Stimulated activated CD8-positive, alpha-beta memory T cell treated with anti-CD3 and anti-CD28 coated beads, Interleukin-4, amount 100 ng/mL, for 1 hour (primary cell): ENCODE data around the gene RNF214.

Experiments used
- DNase-seq, 2 donors: peaks; one replicate each; pipeline ENCODE4 v3.0.0-alpha.2; 2020; ENCODE audit warnings: low read depth in 2 of 2, low spot score in 1 of 2

Gene RNF214

DNA sequence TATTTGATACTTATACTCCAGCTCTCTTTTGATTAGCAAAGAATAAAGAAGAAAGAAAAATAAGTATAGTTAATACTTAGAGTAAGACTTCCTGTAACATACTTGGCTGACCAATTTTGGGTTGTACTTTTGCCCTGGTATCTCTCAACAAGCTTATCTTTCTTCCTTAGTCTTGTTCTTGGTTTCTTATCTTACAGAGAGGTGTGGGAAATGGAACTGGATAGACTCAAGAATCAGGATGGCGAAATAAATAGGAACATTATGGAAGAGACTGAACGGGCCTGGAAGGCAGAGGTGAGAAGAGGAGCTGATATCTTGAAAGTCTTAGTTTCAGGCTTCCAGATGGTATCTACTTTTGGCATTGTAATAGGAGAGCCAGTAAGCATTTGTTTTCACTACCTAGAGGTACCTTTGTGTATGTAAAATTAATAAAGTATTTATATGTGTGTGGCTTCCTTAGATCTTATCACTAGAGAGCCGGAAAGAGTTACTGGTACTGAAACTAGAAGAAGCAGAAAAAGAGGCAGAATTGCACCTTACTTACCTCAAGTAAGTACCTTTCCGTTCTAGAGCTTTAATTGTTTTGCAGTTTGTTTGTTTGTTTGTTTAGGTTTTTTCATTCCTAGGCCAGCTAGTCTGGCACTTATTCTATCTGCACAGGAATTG, 47.4 kb downstream of the RNF214 start:
- no peak for DNase-seq

DNA sequence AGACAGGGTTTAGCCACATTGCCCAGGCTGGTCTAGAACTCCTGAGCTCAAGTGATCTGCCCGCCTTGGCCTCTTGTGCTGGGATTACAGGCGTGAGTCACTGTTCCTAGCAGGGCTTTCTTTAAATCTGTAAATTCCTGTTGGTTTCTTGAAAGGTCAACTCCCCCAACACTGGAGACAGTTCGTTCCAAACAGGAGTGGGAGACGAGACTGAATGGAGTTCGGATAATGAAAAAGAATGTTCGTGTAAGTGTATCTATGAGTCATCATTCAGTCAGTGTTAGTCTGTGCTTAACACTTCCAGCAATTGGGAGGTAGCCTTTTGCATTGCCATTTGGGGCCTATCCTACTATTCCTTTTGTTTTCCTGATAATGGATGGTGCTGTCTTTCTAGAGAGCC, 48.7 kb downstream of the RNF214 start:
- no peak for DNase-seq

DNA sequence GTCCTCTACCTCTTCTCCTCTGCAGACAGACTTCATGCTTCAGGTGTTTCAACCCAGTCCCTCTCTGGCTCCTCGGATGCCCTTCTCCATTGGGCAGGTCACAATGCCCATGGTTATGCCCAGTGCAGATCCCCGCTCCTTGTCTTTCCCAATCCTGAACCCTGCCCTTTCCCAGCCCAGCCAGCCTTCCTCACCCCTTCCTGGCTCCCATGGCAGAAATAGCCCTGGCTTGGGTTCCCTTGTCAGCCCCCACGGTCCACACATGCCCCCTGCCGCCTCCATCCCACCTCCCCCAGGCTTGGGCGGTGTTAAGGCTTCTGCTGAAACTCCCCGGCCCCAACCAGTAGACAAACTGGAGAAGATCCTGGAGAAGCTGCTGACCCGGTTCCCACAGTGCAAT, 49.4 kb downstream of the RNF214 start:
- no peak for DNase-seq

DNA sequence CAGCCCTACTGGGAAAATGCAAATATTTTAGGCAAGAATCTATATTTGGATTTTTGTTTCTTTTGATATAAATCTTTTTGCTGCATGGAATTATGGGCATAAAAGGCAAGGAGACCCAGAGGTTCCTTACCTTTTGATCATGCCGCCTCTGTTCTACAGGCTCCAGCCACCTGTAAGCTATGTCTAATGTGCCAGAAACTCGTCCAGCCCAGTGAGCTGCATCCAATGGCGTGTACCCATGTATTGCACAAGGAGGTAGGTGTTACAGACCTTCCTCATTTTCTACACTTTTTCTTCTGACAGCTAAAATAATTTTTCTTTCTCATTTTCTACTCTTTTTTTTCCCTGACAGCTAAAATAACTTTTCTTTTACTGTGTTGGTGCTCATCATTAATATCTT, 50.5 kb downstream of the RNF214 start:
- DNase-seq, result no peak

DNA sequence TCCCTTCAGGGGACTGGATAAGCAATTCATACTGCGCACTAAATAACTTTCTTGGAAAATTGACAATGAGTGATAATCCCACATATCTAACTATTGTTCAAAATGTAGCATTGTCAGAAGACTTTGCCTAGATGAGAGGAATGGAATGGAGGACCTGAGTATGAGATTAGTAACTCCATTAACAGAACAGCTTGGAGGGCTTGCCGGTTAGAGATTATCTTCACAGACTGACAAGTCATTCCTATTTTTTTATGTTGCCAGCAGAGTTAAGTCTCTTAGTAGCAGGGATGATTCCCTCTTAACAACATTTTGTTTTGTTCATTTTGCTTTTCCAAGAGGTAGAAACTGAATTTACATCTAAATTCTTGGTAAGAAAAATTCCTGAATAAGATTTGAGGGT, 51.6 kb downstream of the RNF214 start:
- DNase-seq, result no peak

DNA sequence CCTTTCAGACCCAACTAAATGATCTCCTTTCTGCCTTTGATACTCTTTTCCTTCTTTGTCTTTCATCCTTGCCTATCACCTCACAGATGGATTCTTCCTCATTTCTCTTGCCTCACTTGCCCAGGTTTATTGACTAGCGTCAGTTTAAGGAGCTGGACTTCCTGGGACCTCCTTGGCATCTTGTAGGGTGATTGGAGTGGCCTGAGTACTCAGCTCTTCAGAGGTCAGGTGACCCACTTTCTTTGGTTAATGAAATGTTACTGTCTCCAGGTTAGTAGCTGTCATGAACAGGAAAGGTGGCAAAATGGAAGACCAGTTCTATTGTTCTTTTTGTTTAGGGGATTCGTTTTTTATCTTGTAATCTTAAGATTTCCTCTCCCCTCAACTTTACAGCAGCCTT, 54.1 kb downstream of the RNF214 start:
- DNase-seq, result no peak

DNA sequence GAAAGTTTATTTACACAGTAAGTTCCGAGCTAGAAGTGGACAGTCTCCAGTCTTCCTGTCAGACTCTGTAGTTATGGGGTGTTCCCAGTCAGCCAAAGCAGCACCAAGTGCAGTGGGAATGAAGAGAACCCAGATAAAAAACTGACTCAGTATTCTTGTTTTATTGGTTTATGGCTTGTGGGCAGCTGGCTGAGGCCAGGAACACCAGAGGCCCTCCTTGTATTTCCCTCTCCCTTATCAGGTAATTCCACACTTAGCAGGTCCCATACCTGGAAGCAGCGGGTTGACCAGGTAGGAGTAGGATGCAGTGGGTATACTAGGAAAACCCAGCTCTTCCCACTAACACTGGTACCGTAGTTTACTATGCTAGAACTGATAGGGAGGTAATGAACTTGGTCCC, 55.2 kb downstream of the RNF214 start:
- no peak for DNase-seq

DNA sequence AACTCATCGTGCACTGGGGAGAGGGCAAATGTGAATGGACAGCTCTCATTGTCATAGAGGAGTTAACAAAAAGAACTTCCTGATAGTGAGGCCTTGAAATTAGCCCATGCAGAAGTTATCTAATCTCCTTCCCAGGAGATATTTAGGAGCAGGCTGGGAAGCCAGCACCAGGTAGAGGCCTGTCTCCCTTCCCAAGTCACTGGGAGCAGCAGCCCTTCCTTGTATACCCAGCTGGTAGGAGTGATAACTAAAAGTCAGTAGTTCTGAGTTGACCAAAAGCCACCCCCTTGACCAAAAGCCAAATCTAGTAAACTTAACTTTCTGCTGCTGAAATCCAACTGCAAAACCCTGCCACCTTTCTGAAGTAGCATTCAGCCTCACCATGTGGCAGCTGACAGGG, 57.3 kb downstream of the RNF214 start:
- DNase-seq, result no peak

DNA sequence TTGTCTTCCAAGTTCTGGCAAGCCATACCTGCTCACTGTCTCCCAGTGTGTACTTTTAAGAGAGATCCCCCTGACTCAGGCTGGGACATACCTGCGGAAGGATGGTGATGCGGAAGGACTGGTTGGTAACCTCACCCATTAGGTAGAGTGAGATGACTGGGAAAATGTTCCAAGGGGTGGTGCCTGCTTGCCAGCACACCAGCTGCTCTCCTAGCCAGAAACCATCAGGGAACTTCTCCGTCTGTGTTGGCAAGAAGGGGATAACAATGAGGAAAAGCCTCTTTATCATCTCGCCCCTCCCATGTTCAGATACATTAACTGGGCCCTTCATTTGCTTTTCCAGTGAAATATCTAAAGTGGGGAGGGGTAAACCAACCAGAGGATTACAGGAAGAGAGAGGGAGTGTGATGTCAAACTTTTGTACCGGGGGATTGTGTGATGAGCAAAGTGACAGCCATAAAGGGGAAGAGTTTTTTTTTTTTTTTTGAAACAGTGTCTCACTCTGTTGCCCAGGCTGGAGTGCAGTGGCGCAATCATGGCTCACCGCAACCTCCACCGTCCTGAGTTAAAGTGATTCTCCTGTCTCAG, 58.4 kb downstream of the RNF214 start, which contains the start of gene BACE1-AS:
BACE1-AS (plus strand) TSS at position 538 of the 588 bp plus-strand sequence.
- no peak for DNase-seq

DNA sequence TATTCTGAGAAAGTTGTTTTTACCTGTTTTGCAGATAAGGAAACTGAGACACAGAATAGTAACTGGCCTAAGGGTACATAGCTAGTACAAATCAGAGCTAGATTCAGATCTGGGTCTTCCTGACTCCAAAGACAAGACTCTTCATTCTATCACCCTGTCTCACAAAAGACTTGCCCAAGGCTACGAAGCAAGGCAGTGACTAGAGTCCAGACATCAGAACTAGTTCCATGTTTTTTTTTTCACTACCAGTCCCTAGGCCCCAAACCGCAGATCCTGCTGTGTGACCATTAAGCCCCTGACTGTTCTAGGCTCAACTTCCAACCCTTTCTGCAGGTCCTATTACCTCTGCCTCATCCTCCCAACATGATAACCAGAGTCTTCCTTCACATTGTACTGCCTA, 60.1 kb downstream of the RNF214 start:
- no peak for DNase-seq

DNA sequence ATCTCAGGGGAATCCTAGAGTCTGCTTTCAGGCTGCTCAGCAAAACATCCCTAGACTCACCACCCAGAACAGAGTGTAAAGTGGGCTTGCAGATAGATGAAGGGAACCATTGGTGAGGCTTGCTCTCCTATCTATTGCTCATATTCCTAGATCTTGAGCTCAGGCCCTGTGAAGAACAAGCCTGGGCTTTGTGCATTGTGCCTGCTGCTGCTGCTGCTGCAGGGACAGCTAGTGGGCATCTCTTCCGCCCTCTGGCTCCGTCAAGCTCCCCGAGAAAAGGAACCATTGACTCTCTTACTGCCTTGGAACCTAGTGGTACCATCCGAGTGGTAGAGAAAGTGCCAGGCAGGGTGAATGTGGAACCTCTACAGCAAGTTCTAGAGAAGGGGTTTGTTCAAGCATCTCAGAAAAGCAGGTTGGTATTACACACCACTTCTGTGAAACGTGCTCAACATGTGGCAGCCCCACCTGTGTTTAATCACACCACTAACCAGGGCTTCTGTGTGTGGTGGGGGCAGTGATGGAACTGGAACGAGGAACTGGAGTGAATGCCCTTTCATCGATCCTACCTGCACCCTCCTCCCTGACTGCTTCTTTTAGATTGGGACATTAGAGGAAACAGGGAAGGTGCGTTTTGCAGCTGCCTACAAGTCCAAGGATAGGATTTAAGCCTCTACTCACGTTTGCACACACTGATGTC, 63.1 kb downstream of the RNF214 start:
- DNase-seq, result no peak

DNA sequence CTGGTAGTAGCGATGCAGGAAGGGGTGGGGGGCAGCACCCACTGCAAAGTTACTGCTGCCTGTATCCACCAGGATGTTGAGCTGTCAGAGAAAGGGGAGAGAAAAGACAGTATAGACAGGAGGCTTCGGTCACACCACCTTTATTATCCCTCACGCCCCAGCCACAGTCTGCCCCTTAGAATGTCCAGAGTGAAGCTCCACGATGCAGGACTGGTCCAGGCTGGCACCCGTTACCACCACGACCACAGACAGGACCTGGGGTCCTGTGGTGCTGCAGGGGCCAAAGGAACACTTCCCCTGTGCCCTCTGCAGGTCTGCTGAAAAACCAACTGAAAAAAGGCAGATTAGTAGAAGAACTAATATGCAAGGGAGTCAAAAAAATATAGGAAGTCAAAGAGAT, 64.4 kb downstream of the RNF214 start:
- DNase-seq, result no peak

DNA sequence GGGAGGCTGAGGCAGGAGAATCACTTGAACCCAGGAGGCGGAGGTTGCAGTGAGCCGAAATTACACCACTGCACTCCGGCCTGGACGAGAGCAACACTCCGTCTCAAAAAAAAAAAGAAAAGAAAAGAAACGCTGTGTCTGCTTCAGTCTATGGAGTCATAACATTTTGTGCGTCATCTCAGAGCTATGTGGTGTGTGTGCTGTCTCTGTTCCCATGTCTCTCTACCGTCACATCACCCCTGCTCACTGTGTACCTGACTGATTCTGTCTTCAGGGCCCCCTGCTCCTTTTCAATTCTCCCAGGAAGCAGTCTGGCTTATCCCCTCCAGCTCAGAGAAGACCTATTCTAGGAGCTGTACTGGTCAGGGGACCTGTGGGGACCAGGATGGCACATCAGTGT, 65.7 kb downstream of the RNF214 start:
- no peak for DNase-seq

DNA sequence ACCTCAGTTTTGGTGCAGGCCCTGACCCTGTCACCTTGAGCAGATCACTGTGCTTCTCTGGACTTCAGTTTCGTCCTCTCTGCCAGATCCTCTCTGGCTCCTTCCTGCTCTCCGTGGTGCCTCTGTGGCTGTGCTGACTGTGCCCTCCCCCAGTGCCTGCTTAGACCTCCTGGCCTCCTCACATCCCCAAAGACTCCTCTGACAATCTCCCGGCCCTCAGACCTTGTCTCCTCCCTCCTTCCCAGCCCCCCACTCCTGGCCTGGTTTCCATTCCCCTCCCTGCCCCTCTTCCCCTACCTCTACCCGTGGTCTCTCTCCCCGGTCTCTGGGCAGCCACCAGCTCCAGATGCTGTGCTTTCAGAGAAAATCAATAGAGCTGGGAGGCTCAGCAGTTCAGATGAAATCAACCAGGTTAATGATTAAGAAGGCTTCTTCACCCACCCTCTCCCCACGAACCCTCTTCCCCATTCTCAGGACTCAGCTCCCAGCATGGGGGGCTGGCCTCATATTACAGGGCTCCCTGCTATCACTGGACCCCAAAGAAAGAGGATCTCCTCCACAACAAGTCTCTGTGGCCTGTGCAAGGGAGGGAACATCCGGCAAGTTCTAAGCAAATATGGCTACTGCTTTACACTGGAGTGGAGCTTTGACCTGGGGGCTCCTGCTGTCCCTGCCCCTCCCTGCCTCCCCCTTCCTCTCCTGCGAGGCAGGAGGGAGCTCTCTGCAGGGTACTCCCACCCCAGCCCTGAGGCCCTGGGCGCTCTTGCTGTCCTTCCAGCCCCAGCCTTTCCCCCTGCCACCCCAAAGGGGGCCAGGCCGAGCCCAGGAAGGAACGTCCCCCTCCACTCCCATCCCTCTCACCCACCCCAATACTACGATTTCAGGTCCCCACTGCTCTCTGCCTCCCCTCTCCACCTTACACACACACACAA, 67.1 kb downstream of the RNF214 start:
- no peak for DNase-seq

DNA sequence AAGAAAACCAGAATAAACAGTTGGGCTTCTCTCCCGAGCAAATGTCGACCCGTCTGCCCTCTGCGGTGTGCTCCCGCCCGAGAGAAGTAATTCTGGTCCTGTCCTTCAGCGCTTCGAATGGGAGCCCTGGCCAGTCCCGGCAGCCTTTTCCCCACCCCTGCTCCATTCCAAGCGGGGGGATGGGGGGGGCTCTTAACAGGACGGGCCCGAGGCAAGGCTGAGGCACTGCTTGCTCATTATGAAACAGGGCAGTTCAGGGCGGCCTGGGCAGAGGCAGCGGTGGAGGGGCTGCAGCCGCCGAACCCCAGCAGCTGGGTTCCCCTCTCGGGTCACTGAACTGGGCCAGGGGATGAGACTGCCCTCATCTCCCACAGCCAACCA, 67.8 kb downstream of the RNF214 start:
- DNase-seq, result no peak

DNA sequence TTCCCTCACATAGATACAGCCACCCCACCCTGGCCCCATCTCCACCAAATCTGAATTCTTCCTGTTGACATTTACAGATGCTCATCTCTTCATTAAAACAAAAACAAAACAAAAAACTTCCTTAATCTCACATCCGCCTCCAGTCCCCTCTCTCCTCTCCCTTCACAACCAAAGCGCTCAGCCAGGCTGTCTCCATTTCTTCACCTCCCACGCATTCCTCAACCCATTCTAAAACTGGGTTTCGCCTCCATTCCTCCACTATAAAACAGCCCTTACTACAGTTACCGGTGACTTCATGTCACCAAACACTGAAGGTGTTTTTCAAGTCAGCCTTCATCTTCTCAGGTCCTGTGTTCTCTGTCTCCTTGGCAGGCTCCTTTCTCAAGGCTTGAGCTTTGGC, 68.3 kb downstream of the RNF214 start:
- DNase-seq, result no peak

DNA sequence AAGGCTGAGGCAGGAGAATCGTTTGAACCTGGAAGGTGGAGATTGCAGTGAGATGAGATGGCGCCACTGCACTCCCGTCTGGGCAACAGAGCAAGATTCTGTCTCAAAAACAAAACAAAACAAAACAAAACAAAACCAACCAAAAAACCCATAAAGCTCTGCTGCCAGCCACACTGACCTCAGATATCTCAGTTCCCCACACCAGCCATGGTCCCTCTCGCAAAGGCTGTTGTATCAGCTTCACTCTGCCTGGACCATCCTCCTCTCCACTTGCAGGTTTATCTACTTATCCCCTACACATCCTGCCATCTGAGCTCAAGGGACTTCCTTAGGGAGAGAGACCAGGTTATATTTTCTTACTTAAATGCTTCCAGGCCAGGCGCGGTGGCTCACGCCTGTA, 69.8 kb downstream of the RNF214 start:
- DNase-seq, result no peak

DNA sequence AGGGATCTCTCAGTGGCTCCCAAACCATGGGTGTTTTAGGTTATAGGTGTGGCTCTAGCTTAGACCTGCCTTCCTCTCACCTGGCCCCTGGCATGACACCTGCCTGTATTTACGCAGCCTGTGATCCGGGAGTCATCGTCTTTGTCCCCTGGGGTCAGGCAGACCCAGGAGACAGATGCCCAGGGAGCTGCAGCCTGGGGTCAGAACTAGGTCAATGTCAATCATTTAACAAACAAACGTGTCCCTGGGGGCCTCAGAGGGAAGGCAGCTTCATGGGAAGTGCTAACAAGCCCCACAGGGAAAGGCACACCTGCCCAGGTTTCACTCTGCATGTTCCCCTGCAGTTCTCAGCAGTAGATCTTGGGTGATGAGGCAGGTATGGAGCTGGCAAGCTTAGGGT, 70.6 kb downstream of the RNF214 start:
- no peak for DNase-seq

DNA sequence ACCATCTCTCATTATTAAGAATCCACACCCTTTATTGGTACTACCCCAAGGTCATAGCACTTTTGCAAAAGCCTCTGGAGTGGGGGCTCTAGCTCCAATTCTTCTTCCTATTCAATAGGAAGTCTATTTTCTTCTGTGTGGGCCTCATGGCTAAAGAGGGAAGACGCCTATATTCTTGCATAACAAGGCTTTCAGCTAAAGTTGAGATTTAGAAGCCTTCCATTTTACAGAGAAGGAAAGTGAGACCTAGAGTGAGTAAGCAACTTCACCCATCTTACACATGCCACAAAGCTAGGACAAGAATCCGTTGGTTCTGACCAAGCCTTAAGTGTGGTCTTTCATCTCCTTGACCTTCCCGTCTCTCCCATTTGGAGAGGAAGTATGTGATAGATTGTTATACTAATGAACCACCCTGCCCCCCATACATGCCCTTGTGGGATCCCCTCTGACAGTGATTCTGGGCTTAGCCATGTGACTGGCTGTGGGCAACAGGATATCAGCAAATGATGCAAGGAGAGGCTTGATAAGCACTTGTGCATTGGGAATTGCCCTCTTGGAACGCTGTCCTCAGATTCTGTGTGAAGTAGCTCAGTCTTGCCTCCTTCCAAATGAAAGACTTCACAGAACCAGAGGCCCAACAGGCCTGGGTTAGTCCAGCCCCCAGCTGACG, 71.3 kb downstream of the RNF214 start:
- DNase-seq, result no peak

DNA sequence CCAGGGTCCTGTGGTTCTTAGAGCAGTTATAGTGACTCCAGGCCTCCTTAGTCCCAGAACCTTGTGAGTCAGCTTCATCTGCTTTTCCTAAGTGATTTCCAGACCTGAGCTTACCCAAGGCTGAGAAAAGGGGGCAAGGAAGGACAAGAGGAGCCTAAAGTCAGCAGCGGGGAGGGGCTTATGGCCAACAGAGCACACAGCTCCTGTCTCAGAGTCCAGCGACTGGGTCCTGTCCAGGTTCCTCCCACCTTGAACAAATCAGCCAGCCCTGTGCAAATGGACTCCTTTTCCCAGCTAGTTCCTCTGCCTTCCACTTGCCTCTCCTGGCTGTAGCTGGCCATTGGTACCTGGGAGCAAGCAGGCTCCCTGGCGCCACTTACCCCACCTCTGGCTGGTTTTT, 72.7 kb downstream of the RNF214 start:
- DNase-seq, result no peak

DNA sequence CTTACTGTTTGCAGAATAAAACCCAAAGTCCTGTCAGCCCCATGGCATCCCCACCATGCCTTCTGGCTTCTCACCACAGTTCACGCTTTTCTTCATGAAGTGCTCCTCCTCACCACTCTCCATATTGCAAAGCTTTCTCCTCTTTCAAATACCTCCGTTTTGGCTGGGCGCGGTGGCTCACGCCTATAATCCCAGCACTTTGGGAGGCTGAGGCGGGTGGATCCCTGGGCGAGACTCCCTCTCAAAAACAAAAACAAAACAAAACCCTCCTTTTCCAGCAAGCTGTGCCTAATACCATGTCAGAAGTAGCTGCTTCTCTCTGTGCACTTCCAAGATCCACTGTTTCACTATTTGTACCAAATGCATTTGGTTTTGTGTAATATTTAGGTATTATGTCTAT, 76.8 kb downstream of the RNF214 start:
- DNase-seq, result no peak
